SKM-1 treated with dmso at 0.1 percent for 144 hours (cell line): ENCODE measurements around the gene RPS27L.
A peak's percentile ranks its signal among the peaks of the same experiment; 100 is the strongest.
"Not testable (repeated sequence)": the region's sequence is repeated elsewhere in the genome, so short reads cannot be mapped to it uniquely, and the experiment has no call there.

Source experiments
- DNase-seq: peaks from one replicate; lab custom pipeline; 2025; ENCODE audit not compliant: unreplicated experiment; lab: John Stamatoyannopoulos, UW

RPS27L gene

DNA sequence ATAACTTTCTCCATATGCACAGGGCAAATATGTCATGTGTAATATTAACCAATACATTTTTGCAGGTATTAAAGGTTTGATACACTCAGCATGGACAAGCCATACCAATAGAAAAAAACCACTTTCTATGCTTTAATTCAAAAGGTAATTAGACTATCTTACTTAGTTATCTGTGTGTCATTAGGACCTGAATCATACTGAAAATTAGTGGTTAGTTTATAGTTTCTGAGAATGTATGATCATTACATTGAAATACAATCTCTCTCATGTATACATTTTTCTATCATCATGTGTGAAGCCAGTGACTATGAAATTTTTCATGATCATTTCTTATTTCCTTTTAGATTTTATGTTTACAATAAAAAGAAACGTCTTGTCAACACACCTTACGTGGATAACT, 16.3 kb downstream of the RPS27L start:
- no peak for DNase-seq

DNA sequence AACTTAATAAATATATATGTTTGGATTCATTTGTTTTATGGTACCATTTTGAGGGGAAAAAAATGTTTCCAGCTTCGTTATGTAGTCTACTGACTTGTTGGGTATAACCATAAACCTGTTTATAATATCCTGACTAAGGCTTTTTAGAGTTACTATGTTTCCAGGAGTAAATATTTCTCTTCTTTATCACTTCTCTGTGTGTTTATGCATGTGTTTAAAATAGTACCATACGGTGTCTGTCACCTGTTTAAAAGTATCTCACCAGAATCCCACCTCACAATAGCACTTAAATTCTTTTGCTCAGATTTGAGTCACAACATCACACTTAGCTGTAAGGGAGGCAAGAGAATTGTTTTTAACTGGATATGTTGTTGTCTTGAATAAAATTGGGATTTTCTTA, 20.5 kb downstream of the RPS27L start:
- no peak for DNase-seq

DNA sequence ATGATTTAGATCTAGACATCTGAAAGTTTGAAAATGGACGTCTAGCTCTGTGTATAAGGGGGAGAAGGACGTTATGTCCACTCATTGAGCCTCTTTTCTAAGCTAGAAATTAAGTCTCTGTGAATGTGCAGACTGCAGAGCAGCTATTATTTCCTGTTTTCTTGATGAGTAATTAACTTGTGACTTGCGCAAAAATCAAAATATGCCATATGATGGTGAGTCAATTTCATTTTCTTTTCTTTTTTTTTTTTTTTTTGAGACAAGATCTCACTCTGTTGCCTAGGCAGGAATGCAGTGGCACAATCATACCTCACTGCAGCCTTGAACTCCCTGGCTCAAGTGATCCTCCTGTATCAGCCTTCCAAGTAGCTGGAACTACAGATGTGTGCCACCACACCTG, 21.5 kb downstream of the RPS27L start:
- DNase-seq, result no peak

DNA sequence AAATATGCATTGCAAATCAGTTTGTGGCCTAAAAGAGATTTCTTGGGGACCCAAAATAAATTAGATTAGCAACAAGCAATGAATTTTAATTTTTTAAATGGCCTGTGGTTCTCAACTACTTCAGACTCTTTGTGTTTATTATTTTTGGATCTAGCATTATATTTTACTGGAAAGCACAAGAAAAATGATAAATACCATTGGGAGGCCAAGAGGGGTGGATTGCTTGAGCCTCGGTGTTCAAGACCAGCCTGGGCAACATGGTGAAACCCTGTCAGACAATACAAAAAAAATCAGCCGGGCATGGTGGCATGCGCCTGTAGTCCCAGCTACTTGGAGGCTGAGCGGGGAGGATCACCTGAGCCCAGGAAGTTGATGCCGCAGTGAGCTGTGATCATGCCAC, 22.0 kb downstream of the RPS27L start:
- no peak for DNase-seq

DNA sequence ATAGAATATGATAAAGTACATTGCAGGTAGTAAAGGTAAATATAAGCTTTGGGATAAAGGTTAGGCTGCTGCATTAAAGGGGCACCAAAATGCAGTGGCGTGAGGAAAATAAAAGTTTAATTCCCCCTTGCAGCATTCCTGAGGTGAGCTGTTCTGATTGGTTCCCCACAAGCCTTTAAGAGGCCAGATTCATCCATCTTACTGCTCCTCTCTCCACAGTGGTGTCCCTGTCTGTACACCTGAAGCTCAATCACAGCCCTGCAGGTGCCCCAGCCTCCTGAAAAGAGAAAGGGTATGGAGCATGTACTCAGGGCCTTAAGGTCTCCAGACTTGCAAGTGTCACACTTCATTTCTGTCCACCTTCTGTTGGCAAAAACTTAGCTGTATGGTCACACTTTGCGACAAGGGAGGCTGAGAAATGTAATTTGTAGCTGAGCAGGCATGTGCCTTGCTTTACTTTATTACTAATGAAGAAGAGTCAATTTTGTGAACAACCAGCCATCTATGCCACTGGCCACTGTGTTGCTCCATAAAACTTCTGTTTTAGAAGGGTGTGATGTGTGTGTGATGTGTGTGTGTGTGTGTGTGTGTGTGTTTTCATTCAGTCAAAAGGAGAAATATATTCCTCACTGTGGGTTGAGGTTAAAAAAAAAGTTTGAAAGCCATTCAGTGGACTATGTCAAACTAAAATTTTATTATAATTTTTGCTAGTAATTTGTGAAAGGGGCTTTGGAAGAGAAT, 22.9 kb downstream of the RPS27L start:
- DNase-seq, result no peak

DNA sequence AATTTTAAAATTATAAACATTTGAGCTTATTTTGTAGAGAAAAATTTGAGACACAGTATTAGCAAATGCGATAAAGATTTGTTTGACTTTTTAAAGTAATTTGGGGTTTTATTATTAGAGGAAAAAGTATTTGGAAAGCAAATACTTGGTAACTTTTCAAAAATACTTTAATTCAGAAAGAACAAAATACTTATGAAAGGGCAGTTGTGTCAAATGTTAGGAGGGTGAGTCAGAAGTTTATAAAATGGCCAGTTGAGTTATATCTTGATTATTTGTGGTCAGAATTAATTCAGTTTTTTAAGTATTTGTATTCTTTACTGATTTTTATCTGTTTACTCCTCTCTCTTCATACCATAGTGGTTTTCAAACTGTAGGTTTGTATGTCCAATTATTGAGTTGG, 23.5 kb downstream of the RPS27L start:
- DNase-seq, result no peak

DNA sequence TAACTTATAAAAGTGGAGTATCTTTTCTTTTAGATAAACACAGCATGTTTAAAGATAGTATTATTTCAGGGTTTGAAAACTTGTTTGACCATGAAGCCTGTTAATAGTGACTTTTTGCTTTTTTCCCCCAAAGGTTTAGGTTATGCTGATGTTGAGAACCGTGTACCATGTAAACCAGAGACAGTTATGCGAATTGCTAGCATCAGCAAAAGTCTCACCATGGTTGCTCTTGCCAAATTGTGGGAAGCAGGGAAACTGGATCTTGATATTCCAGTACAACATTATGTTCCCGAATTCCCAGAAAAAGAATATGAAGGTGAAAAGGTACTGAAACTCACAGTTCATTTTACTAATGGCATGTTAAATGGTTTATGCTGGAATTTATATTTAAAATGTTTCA, 30.6 kb downstream of the RPS27L start:
- no peak for DNase-seq

DNA sequence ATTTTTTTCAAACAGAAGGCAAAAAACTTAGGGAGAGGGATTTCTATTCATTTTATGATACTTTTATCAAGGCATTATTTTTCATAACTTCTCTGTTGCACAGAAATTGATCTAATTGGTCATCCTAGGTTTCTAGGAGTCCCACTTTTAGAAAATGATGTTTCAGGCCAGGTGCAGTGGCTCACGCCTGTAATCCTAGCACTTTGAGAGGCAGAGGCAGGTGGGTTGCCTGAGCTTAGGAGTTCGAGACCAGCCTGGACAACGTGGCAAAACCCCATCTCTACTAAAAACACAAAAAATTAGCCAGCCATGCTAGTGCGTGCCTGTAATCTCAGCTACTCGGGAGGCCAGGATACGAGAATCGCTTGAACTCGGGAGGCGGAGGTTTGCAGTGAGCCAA, 32.8 kb downstream of the RPS27L start:
- DNase-seq, result no peak

DNA sequence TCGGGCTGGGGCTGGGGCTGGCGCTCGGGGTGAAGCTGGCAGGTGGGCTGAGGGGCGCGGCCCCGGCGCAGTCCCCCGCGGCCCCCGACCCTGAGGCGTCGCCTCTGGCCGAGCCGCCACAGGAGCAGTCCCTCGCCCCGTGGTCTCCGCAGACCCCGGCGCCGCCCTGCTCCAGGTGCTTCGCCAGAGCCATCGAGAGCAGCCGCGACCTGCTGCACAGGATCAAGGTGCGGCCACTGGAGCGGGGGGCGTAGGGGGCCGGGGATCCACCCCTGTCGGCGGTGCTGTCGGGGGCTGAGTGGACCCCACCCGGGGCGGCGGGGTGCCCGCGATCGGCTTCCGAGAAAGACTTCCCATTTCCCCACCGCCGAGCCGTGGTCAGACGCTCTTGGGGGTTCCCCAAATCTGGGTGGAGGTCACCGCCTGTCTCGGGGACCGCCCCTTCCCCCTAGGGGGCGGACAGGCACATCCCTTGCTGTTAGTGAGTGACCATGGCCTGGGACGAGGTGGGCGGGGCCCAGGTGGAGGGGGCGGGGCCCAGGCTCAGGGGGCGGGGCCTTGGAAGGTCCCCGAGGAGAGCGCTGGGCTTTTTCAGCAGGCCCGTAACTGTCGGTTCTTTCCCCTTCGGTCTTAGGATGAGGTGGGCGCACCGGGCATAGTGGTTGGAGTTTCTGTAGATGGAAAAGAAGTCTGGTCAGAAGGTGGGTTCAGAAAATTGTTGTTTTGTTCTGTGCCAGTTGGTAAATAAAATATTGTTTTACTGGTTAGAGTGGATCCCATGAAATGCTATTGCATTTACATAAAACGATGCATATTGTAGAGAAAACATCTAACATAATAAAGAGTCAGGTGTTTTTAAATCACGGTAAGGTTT, 35.0 kb downstream of the RPS27L start:
- peak; percentile 65 for DNase-seq

DNA sequence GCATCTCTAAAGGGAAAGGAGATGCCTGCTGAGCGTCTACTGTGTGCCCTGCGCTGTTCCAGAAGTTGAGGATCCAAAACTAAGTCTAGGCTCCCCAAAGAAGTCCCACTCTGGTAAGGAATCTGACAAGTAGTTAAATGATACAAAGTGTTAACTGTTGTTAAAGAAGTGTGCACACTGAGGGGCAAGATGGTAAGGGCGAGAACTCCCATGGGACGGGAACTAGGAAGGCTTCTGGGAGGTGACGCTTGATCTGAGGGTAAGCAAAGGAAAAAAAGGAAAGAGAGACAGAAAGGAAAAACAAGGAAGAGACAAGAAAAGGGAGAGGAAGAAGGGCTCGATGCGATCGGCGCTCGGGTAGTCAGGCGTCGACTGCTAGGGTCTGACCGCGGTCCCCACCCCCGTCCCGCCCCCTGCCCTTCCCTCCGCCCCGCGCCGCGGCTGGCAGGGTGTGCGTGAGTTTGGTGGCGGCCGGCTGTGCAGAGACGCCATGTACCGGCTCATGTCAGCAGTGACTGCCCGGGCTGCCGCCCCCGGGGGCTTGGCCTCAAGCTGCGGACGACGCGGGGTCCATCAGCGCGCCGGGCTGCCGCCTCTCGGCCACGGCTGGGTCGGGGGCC, 35.8 kb downstream of the RPS27L start, which contains the start of gene LACTB:
Gene LACTB, plus strand, starts transcription at position 480 of the 620 bp plus-strand sequence. Its CDS starts 11 bp downstream, at position 491.
- peak; percentile 76 for DNase-seq

DNA sequence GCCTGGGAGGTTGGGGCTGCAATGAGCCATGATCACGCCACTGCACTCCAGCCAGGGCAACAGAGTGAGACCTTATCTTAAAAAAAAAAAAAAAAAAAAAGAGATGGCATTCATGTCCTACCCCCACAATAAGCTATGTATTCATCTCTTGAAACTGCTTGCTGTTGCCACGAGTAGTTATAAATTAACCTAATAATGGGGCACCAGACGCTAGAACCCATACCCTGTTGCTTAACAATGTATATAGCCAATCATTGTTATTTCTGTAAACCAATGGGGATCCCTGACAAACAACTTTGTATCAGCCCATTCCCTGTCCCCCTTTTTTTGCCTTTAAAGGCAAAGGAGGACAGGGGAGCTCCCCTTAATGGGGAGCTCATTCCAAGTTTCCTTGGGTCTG, 38.4 kb downstream of the RPS27L start:
- no peak for DNase-seq

DNA sequence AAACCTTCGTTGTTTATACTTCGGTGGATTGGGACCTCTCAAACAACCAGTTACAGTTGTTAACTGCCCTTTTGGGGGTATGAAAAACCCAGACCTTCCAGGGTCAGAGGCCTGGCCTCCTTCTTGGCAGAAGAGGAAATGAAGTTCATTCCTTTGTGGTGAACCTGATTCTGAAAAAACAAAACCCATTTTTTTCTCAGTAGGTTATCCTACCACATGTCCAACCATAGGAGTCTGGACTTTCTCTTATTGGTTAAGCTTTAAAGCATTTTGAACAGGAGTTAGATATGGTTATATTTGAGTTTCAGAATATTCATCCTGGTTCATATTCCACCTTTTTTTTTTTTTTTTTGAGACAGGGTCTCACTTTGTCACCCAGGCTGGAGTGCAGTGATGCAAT, 42.8 kb downstream of the RPS27L start:
- no peak for DNase-seq

DNA sequence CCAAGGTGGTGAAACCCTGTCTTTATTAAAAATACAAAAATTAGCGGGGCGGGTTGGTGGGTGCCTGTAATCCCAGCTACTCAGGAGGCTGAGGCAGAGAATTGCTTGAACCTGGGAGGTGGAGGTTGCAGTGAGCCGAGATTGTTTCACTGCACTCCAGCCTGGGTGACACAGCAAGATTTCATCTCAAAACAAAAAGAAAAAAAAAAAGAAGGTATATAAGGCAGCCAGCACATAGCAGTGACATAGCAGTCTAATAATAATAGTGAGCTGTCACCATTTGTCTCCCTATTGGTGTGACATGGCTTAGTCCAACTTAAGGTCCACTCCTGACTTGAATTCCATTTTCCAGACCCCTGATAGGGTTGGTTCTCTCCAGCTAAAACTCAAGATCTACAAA, 44.4 kb downstream of the RPS27L start:
- DNase-seq, result no peak

DNA sequence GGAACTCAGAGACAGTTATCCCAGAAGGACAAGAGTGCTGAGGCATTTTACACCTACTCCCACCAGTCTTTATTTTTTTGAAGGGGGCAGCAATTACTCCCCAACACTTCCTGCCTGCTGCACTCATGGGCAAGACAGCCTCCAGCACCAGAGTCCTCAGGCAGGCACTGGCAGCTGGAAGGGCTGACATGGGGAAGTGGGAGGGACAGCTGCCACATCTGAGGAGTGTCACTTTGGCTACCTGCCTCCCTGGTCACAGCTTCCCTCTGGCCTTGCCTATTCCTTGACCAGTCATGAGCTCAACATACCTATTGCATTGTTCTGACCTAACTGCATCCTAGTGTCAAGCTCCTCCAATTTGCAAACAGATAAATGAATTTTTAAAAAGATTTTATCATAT, 45.8 kb downstream of the RPS27L start:
- DNase-seq, result no peak

DNA sequence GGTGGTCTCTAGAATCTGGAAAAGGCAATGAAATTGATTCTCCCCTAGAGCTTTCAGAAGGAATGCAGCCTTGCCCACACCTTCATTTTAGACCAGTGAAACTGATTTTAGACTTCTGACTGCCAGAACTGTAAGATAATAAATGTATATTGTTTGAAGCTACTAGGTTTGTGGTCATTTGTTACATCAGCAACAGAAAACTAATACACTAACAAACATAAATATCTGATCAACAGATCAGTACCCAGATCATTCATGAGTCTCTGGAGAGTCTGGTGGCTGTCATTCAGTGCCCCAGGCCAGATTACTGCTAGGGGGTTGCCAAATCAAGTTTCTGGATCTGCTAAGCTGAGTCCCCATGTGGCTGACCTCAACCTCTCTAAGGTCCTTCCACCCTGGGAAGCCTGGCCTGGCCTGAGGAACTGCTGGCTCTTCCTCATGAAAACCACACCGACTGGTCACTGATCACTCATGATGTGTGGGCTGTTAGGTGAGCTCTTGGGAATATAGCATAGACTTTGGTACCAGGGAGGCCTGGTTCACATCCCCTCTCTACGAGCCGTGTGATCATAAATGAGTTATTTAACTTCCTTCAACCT, 46.8 kb downstream of the RPS27L start:
- no peak for DNase-seq

DNA sequence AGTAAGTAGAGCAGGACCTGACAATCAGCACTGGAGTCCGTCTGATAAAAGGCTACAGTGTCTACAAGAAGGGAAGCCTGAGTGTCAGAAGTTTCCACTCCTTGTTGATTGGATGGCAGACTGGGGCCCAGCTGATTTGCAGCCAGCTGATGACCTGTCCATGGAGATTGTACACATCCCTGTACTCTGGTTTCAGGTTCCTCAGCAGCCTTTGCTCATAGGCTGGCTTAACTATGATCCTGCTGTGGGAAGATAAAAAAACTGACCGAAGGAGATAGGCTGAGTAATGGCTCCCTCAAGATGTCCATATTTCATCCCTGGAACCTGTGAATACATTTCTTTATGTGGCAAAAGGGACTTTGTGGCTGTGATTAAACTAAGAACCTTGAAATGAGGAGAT, 47.4 kb downstream of the RPS27L start:
- DNase-seq, result no peak

DNA sequence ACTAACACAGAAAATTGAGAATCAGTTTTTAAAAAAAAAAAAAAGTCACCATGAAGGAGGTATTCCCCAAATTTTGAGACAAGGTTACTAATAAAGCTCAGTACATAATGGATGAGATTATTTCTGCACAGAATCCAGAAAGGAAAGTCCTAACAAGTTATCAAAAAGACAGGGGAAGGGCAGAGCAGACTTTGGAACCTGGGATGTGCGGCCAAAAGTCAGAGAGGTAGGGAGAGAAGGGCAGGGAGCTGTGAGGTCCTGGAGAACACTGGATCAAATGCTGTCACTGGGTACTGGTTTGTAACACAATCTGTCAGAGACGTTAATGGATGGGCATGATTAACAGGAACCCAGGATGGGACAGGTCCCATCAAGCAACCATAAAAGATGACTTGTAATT, 47.8 kb downstream of the RPS27L start:
- DNase-seq, result no peak

DNA sequence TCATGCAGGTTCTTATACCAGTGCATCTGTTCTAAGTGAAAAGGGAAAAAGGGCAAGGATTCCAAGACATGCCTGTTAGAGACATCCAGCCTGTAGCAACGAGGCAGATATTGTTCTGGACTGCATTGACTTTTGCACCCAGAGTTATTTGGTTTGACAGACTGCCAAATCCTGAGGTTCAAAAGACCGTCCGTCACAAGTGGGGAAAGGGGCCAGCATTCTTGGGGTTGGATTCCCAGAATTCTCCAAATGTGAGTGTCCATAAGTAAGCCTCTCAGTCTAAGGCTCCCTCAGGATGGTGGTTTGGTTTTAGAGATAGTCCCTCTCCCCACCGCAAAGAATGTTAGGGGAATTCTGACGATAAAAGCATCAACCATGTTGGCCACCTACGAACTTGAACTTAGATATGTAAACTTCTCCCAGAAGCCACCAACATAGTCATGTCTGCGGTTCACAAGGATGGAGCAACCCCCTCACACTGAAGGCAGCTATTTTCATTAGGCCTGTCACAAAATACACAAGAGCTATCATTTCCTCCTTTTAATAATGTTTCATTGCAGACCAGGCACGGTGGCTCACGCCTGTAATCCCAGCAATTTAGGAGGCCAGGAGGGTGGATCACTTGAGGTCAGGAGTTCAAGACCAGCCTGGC, 49.3 kb downstream of the RPS27L start:
- no peak for DNase-seq

DNA sequence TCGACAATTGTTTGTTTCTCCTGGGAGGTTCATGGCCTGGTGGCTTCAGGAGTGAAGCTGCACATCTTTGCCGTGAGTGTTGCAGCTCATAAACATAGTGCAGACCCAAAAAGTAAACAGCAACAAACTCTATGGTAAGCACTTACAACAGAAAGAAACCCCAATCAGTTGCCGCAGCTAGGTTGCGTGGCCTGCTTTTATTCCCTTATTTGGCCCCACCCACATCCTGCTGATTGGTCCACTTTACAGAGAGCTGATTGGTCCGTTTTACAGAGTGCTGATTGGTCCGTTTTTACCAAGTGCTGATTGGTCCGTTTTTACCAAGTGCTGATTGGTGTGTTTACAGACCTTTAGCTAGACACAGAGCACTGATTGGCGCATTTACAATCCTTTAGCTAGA, 51.9 kb downstream of the RPS27L start:
- DNase-seq, result not testable (repeated sequence)

DNA sequence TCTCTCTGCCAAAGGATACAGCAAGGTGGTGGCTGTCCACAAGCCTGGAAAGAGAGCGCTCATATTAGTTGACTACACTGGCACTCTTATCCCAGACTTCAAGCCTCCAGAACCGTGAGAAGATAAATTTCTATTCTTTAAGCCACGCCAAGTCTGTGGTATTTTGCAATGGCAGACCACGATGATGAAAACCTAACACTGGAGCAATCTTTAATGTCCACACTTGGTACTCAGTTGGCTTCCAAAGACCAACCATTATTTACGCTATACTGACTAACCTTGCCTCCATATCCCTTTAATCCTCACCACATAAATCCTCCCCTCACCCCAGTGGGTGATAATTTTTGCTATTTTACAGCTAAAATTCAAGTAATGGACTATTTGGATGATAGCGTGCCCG, 52.5 kb downstream of the RPS27L start:
- DNase-seq, result peak; percentile 69

DNA sequence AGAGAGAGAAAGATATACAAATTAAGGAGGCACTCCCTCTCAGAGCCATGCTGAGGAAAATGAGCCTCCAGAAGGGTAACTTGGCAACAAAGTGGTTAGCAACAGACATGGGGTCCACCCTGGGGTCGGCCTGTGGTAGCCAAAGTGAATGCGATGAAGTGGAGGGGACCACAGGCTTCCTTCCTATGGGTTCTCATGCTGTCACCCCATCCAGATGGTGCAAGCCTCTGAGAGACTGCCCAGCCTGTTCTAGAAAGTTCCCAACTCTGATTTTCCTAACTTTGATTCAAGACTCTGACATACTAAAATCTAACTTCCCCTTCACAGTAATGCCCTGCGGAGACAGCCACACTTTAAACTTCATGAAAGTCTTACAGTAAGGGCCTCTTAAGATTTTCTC, 53.9 kb downstream of the RPS27L start:
- no peak for DNase-seq
